Measurements from ENCODE around the gene SURF6.

- TF ChIP-seq EZH2 (IDR thresholded peaks at IDR 0.05; ENCODE audit: low read depth) (no peak), CTCF (conservative IDR thresholded peaks at IDR 0.05) (no peak)
Observed at GRCh38 chr9:133332381-133332730, 3.6 kb downstream of the SURF6 start.
